NCI-H2107 (cell line): Measurements from ENCODE around the gene MASP1.
"Not testable (repeated sequence)": the region's sequence is repeated elsewhere in the genome, so short reads cannot be mapped to it uniquely, and the experiment has no call there.

Source experiments
- DNase-seq: peaks from one replicate; lab custom pipeline; 2025; lab: John Stamatoyannopoulos, UW

The MASP1 gene

DNA sequence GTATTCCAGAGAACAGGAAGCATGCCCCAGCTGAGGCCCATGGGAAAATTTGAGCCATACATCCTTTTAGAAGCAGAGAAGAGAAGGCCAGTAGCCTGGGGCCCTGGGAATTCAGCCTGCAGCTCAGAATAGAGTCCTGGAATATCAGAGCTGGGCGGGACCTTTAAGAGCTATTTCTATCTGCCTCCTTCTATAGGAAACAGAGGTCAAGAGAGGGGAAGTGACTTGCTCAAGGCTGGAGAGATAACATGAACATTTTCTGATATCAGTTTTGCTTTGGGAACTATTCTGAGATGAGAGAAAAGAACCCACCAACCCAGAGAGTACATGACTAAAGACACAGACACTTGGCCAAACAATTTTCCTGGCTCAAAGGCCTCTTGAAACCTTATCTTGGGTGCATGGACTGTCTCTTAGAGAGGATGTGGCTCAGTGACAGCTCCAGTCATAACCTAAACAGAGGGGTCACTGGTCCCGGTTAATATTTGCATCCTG, 26.0 kb downstream of the MASP1 start:
- DNase-seq, result no peak

DNA sequence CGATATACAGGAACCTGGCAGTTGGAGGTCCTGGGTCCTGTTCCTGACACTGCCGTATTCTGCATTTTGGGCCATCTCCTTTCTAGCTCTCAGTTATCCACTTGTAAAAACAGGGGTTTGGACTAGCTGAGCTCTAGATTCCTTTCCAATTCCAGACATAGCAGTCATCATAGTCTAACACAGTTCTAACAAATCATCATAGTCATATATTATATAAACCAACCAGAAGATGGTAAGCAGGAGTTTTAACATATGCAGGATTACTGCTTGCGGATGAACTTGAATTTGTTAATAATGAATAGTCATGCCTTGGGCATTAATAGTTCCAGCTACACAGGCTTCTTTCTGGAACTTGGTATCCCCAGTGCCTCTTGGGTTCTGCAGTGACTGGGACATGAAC, 26.6 kb downstream of the MASP1 start:
- DNase-seq, result no peak

DNA sequence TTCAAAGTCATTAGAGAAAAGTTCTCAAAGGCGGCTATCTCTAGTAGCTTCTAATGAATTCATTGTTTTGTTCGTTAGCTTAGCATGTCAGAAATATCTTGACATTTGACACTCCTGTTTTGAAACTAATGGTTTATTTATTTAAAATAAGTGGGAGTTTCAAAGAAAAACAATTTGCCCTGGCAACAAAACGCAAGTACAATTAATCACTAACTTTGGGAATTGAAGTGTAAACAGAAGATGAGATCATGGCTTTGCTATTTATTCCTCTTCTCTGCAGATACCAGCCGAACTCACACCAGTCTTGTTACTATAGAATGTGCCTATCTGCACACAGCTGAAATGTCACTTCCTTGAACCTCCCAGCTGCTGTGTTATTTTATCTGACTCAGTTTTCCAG, 27.5 kb downstream of the MASP1 start:
- no peak for DNase-seq

DNA sequence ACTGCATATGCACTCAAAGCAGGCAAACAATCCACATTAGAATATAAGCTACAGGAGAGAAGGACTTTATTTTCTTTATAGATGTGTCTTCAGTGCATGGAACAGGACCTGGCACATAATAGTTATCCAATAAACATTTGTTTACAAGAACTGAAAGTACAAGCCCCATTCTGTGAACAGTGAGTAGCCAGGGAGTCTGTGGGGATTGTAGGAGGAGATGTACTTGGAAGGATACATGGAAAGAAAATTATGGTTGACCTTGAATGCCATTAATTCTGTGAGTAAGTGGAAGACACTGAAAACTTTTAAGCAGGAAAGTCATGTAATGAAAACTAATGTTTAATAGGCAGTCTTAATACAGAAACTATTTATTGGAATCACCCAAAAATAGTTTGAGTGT, 28.3 kb downstream of the MASP1 start:
- no peak for DNase-seq

DNA sequence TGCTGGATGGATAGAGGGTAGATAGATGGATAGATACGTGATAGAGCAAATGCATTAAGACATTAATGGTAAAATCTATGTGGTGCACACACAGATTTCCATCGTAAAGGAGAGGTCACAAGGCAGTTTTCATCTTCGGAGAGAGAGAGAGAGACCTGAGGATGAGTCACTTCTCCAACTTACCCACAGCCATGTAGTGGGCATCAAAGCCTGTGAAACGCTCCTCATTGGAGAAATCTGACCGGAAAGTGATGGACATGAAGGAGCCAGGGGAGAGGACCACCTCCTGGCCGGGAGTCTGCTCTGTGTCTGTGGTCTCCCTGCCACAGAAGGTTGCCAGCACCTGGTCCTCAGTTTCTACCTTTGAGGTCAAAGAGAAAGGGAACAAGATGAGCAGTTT, 29.2 kb downstream of the MASP1 start:
- DNase-seq, result no peak

DNA sequence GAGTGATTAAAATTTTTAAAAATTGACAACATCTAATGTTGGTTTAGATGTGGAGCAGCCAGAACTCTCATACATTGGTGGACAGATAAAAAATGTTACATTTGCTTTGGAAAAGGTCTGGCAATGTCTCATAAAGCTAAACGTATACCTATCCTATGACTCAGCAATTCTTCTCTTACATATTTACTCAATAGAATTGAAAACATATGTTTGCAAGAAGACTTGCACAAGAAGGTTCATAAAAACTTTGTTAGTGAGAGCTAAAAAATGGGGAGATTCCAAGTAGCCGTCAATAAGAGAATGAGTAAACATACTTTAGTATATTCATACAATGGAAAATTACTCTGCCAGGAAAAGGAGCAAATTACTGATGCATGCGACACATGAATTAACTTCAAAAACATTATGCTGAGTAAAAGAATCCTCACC, 30.0 kb downstream of the MASP1 start:
- no peak for DNase-seq

DNA sequence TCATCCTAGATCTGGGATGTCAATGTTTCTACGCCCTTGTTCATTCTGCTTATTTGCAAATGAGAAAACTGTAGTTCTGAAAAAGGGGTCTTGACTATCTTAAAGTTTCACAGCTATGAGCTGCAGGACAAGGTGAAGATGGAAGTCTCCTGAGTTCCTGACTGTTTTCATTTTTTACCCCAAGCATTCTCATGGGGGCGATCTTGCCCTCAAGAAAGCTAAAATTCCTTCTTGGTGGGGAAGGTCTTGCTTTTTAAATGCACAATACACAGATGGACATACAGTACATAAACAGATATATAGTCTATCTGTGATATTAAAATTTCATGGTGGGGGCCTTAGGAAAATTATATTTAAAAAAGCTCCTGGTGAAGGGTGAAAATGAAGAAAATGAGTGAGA, 32.4 kb downstream of the MASP1 start:
- DNase-seq, result no peak

DNA sequence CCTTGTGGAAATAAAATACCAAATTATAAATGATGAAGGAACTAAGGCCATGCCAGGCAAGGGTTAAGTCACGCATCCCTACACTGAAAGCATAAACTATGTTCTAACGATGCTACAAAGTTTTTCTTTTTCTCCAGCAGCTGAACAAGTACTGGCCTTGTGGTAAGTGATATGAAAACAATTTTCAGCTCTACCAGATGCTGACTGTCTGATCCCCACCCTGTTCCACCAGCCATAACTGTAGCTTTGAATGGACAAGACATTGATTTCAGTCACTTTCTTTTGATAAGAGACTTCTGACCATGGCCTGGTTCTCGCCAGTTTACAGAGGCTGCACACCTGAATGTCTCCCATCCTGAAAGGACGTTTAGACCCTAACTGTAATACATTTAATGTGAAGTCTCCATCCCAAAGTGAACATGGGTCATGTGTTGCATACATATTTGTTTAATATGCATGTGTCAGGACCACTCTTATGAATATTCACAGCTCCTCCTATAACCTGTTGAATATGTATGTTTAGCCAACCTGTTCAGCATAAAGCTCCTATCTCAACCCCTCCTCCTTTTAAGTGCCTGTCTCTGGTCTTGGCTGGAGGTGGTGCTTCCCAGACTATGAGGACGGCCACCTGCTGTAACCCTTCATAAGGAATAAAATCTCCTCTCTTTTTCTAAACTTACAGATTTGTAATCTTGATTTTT, 33.4 kb downstream of the MASP1 start:
- DNase-seq, result no peak

DNA sequence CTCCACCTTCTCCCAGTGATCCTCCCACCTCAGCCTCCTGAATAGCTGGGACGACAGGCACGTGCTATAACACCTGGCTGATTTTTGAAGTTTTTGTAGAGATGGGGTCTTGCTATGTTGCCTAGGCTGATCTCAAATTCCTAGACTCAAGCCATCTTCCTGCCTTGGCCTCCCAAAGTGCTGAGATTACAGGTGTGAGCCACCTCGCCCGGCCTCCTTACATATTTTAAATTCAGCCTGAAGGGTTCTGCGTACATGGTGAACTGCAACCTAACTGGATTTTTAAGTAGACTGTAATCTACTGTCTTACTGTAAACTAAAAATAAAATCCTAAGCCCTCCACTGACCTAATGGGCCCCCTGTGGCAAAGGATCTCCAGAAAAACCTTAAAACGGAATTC, 34.1 kb downstream of the MASP1 start:
- no peak for DNase-seq

DNA sequence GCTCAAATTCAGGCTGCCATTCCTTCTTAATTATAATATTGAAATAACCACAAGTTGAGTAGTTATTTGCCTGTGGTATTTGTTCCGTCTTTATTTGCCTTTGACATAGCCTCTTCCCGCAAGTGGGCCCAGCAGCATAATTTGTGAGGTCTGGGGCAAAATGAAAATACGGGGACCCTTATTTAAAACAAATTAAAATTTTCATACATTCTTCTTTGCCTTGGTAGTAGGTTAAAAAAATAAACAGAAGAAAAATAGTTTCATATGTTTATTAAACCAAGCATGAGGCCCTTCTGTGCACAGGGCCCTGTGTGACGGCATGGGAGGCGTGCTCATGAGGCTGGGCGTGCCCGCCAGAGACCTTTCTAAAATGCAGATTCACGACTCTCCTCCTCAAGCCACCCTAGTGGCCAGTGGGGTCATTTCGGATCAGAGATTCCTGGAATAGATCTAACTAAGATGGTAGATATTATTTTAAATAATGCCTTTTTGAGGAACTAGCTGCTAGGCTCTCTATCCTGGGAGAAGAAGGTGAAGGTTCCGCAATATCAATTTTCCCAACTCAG, 35.4 kb downstream of the MASP1 start:
- DNase-seq, result no peak

DNA sequence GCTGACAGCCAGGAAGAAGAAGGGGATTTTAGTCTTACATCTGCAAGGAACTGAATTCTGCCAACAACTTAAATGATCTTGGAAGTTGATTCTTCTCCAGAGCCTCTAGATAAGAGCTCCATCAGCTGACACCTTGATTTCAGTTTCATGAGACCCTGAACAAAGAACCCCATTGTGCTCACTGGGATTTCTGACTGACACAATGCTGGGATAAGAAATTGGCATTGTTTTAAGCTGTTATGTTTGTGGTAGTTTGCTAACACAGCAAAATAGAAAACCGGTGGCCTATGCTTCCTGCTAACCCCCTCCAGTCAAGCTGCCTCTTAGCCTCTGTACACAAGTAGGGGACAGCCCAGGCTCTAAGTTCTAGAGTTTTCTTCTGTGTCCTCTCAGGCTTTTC, 36.2 kb downstream of the MASP1 start:
- DNase-seq, result no peak

DNA sequence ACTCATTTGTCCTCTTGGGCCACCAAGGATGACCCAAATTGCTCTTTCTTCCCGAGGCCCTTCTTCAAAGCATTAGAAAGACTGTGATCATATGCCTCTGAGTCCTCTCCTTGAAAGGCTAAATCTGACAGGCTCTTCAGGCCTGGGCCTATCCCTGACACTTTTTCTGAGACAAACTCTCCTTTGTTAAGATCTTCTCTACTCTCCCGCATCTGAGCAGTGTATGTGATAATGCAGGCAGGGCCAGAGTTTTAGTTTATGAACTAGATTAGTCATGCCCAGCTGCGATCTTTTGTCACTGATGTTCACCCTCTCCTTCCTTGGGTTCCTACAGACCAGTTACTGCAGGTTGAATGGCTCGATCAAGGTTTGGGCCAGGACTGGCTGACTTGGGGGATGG, 39.2 kb downstream of the MASP1 start:
- no peak for DNase-seq

DNA sequence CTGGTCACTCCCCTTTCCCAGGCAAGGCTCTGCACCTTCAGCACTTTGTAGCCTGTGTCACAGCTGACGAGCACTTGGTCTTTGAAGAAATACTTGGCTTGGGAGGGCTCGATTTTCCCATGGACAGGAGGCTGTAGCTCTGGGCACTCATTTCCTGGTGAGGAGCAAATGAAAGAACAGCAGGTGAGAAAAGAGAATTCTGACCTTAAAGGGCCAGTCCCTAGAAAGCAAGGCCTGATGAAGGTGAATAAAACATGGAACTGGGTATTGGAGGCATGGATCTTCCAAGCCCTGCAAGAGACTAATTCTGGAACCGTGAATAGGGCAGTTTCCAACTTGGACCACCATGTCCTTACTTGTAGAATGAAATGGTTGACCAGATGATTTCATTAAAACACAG, 39.9 kb downstream of the MASP1 start:
- no peak for DNase-seq

DNA sequence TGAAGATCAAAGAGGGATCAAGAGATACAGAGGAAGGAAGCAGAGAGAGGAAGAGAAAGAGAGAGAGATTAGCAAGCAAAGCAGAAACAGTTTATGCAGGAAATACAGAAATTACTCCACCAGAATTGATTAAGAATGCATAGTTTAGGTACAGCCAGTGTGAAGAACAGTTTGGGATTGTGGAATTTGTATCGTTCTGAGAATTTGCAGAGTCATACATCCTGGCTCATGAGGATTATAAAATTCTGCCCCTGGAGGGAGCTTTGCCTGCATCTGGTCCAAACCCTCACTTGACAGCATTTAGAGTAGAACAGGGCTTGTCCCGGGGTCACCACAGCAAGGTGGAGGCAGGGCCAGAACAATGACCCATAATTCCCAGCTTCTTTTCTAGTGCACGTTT, 44.1 kb downstream of the MASP1 start:
- DNase-seq, result no peak

DNA sequence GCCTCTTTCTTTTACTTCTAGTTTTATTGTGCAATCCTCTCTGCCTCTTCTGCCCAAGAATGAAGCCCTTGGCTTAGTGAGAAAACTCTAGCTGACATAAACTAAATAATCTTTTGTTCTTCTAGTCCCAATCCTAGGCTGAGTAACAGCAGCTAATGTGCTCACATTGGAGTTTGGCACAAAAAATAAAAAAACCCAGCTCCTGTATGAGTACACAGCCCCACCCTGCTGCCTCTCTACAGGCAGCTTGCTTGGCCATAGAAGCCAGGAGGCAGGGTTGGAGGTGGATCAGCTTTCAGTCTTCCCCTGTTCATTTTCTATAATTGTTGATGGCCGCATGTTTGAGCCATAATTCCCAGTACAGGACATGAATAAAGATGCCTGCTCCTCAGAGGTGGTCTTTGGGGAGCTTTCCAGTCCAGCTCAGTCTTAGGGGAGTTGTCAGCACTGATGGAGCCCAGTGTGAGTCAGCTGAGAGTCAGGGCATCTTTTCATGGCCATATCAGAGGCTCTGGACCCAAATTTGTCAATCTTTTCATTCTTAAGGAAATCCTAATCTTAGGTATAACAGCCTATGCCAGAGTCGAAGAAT, 47.5 kb downstream of the MASP1 start:
- DNase-seq, result no peak

DNA sequence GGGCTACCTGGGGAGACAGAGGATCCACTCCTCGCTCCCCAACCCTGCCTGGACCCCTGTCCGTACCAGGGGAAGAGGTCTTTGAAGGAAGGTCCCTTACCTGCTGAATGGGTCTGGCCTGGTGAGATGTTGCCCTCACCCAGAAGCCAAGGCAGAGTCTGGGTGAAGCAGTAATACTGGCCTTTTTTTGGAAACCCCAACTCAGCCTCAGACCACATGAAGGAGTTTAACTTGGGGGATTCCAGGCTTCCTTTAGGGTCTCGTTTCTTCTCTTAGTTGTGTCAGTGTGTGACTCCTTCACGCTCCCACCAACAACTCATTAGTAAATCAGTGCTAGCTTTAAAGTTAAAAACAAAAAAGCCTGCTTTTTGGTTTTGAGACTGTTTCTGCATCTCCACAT, 48.6 kb downstream of the MASP1 start:
- no peak for DNase-seq

DNA sequence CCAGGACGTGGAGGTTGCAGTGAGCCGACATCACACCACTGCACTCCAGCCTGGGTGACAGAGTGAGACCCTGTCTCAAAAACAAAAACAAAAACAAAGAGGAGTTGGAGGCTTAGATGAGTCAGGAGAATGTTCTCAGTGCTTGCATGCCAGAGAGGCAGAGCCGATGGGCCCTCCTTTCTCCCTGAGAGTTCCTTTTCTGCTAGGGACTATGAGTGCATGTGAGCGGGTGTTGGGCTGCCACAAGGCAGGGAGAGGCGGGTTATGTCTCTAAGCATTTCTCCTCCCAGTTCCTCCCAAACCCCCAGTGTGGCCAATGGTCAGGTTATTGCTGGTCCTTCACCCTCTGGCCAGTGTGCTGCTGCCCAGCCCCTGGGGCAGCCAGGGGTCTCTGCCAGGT, 49.1 kb downstream of the MASP1 start:
- no peak for DNase-seq

DNA sequence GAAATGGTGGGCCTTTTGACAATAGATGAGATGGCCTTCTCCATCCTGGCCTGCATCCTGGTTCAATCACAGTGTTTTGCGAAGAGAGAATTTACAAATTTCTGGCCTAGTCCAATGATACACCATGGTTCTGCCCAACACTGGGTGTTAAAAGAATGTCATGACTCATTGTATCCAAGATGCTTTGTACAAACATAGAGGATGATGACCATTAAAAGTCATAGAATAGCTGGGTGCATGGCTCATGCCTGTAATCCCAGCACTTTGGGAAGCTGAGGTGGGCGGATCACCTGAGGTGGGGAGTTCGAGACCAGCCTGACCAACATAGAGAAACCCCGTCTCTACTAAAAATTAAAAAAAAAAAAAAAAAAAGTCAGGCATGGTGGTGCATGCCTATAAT, 52.7 kb downstream of the MASP1 start:
- not testable (repeated sequence) for DNase-seq

DNA sequence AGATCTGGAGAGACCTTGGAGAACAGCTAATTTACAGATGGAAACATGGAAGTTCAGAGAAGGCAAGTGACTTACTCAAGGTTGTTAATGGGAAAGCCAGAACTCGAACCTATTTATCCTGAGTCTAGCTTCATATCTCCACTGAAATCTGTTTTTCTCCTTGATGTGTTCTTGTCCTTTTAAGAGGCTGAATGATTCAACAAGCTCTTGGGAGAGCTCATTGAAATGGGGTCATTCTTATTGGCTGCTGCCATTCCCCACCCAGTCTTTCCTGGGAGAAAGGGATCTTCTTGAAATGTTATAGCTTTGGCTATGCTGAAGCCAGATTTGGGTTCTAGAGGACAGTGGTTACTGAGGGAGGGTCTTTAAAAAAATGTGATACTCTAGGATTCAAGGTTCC, 53.3 kb downstream of the MASP1 start:
- DNase-seq, result no peak

DNA sequence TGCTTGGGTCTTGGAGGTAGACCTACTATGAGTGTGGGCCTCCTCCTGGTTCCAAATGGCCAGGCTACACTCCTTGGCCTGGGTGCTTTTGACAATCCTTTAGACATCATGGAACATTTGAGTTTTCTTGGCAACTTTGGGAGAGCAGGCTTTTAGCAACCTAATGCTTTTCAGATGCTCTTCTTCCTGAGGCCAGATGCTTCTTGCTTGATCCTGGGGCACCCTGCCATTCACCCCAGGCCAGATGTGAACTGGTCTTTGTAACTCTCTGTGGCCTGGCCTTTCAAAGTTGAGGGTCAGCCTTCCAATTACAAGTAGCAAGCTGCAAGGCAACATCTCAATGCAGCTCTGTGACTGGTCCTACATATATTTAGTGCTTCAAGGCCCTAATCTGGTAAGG, 53.8 kb downstream of the MASP1 start:
- DNase-seq, result no peak

DNA sequence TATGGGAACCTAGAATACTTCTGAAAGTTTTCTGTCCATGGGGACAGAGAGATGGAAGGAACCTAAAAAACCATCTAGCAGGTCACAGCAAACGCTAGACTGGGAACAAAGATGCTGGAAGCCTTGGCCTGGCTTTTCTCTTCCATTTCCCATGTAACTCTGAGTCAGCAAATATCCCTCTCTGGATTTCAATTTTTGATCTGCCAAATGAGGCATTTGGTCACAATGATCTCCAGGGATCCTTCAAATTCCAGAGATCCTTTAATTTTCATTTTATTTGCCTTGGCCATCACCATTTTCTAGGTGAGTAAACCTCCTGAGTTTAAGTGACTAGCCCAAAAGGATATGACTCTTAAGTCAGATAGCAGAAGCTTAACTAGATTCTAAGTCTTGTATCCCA, 54.6 kb downstream of the MASP1 start:
- DNase-seq, result no peak

DNA sequence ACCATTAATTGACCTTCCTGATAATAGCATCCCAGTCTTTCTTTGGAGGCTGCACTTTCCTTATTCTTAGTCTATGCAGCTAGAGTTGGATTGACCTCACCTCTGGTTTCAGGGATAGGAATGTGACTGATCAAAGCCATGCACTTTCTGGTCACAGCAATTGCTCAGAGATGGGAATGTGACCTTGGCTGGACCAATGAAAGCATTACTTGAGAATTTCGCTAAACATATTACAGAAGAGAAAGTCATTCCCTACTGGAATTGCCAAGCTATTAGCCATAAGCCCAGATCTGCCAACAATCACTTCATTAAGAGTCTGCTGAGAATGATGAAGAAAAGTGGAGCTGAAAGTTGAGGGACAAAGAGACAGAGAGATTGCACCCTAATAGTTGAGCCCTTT, 61.5 kb downstream of the MASP1 start:
- DNase-seq, result no peak

DNA sequence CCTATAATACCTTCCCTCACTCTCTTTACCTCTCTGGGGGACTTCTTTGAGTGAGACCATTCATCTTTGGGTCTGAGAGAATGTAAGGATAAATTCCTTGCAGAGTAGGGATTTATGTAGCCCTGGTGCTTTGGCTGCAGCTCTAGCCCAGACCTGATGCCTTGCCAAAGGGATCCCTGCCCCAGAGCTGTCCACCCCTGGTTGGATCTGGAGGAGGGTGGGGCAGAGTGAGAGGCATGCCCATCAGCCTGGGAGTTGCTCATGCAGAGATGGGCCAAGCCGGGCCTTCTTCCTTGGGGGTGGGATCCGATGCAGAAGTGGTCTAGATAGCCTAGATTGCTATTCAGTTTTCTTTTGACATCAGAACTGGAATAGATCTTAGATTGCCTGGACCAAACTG, 62.8 kb downstream of the MASP1 start:
- DNase-seq, result no peak
